ENCODE data around the gene SLC25A13. TPM values are rescaled to one million over a fixed set of nuclear protein-coding genes. Genes with fewer than 3 reads are reported as not detected.
"Not testable (repeated sequence)": the region's sequence is repeated elsewhere in the genome, so short reads cannot be mapped to it uniquely, and the experiment has no call there.

Gene SLC25A13, protein sequence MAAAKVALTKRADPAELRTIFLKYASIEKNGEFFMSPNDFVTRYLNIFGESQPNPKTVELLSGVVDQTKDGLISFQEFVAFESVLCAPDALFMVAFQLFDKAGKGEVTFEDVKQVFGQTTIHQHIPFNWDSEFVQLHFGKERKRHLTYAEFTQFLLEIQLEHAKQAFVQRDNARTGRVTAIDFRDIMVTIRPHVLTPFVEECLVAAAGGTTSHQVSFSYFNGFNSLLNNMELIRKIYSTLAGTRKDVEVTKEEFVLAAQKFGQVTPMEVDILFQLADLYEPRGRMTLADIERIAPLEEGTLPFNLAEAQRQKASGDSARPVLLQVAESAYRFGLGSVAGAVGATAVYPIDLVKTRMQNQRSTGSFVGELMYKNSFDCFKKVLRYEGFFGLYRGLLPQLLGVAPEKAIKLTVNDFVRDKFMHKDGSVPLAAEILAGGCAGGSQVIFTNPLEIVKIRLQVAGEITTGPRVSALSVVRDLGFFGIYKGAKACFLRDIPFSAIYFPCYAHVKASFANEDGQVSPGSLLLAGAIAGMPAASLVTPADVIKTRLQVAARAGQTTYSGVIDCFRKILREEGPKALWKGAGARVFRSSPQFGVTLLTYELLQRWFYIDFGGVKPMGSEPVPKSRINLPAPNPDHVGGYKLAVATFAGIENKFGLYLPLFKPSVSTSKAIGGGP
- 10 to 100 TPM in 1 of 2 donors, 1 to 10 TPM in 1; 6.5 to 12.8 TPM for total RNA-seq

- no peaks in the 10 kb centered on the region for H3K9me3 Mint-ChIP-seq
- H3K36me3 Mint-ChIP-seq (ENCODE audit: low read depth) = no peaks in the 10 kb centered on the region
- ATAC-seq (replicated peaks) = peak; percentile 83
- H3K27ac Mint-ChIP-seq = peak within 1 kb of the TSS; percentile 97
- H3K4me1 Mint-ChIP-seq = peaks cover 17% of the 10 kb centered on the region
- peak within 1 kb of the TSS; percentile 87 for H3K4me3 Mint-ChIP-seq
- no peaks in the 10 kb centered on the region for H3K27me3 Mint-ChIP-seq
Observed at GRCh38 chr7:96321658-96322372, at the start of gene SLC25A13. Gene SLC25A13, minus strand, starts transcription at chr7:96322098. Its CDS starts 142 bp downstream, at chr7:96321956.

DNA sequence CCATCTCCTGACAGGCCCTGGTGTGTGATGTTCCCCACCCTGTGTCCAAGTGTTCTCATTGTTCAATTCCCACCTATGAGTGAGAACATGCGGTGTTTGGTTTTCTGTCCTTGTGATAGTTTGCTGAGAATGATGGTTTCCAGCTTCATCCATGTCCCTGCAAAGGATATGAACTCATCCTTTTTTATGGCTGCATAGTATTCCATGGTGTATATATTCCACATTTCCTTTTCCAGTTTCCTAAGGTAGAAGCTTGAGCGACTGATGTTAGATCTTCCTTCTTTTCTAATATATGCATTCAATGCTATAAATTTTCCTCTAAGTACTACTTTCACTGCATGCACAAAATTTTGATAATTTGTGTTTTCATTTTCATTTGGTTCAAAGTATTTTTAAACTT lies 44.0 kb upstream of the SLC25A13 start:
- Mint-ChIP-seq H3K27me3 (peaks cover 12% of the 10 kb centered on the region), H3K9me3 (peaks cover 11% of the 10 kb centered on the region)
- not testable (repeated sequence) for ATAC-seq (replicated peaks); H3K27ac Mint-ChIP-seq; H3K4me3 Mint-ChIP-seq; H3K4me1 Mint-ChIP-seq; H3K36me3 Mint-ChIP-seq (ENCODE audit: low read depth)

DNA sequence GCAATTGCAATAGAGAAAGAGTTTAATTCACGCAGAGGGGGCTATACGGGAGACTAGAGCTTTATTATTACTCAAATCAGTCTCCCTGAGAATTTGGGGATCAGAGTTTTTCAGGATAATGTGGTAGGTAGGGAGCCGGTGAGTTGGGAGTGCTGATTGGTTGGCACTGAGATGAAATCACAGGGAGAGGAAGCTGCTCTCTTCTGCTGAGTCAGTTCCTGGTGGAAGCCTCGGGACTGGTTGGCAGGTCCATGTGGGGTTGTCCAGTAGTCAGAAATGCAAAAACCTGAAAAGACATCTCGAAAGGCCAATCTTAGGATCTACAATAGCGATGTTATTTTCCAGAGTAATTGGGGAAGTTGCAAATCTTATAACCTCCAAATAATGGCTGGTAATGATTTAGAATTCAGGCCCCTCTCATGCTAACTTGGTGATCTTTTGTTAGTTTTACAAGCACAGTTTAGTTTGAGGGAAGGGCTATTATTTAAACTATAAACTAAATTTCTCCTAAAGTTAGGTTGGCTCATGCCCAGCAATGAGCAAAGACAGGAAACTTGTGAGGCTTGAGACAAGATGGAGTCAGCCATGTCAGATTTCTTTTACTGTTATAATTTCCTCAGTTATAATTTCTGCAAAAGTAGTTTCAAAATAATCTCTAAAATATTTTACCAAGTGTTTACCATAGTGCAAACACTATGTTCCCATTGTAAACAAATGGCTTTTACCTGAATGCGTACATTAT lies 39.4 kb upstream of the SLC25A13 start:
- Mint-ChIP-seq H3K4me1 (no peaks in the 10 kb centered on the region), H3K4me3 (no peak overlapping the region), H3K27ac (no peak overlapping the region), H3K9me3 (peaks cover 4% of the 10 kb centered on the region), H3K27me3 (peaks cover 4% of the 10 kb centered on the region), H3K36me3 (ENCODE audit: low read depth) (no peaks in the 10 kb centered on the region)
- no peak for ATAC-seq (replicated peaks)

GRCh38 chr7:96359876-96360275 lies 38.0 kb upstream of the SLC25A13 start:
- Mint-ChIP-seq H3K4me3 (no peak overlapping the region), H3K9me3 (no peaks in the 10 kb centered on the region), H3K4me1 (no peaks in the 10 kb centered on the region), H3K27ac (no peak overlapping the region), H3K27me3 (no peaks in the 10 kb centered on the region), H3K36me3 (ENCODE audit: low read depth) (no peaks in the 10 kb centered on the region)
- ATAC-seq (replicated peaks) = no peak

DNA sequence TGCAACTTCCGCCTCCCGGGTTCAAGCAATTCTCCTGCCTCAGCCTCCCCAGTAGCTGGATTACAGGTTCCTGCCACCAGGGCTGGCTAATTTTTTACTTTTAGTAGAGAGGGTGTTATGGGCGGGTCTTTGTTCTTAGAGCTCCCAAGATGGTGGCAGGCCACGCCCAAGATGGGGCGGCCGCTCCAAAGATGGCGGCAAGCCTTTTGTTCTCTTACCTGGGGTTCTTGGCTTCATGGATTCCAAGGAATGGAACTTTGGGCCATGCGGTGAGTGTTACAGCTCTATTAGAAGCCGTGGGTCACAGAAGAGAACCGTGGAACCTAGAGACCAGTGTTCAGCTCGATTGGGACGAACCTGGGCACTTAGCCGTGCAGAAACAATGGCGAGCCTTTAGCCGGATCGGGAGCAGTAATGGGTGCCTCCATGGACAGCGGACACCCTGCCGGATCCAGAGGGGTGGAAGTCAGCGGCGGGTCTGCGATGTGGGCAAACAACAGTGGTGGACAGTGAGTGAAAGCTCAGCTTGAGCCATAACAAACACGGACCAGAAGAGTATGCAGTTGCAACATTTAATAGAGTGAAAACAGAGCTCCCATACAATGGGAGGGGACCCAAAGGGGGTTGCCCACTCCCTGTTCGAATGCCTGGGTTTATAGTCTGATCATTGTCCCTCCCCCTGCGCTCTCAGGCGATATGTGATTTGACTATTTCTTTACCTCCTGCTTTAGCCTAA lies 36.5 kb upstream of the SLC25A13 start:
- not testable (repeated sequence) for H3K4me3 Mint-ChIP-seq; H3K27ac Mint-ChIP-seq; ATAC-seq (replicated peaks); H3K4me1 Mint-ChIP-seq; H3K36me3 Mint-ChIP-seq (ENCODE audit: low read depth); H3K27me3 Mint-ChIP-seq; H3K9me3 Mint-ChIP-seq

GRCh38 chr7:96355990-96356506 lies 34.1 kb upstream of the SLC25A13 start:
- ATAC-seq (replicated peaks) = no peak
- H3K27ac Mint-ChIP-seq = no peak overlapping the region
- H3K4me1 Mint-ChIP-seq = no peaks in the 10 kb centered on the region
- no peak overlapping the region for H3K4me3 Mint-ChIP-seq
- H3K9me3 Mint-ChIP-seq = no peaks in the 10 kb centered on the region
- no peaks in the 10 kb centered on the region for H3K27me3 Mint-ChIP-seq
- no peaks in the 10 kb centered on the region for H3K36me3 Mint-ChIP-seq (ENCODE audit: low read depth)

GRCh38 chr7:96354881-96355280 lies 33.0 kb upstream of the SLC25A13 start:
- Mint-ChIP-seq H3K4me3 (no peak overlapping the region), H3K27ac (no peak overlapping the region), H3K36me3 (ENCODE audit: low read depth) (no peaks in the 10 kb centered on the region), H3K9me3 (no peaks in the 10 kb centered on the region), H3K27me3 (no peaks in the 10 kb centered on the region), H3K4me1 (no peaks in the 10 kb centered on the region)
- no peak for ATAC-seq (replicated peaks)

- Mint-ChIP-seq H3K4me1 (no peaks in the 10 kb centered on the region), H3K36me3 (ENCODE audit: low read depth) (no peaks in the 10 kb centered on the region), H3K27me3 (peaks cover 18% of the 10 kb centered on the region), H3K27ac (no peak overlapping the region), H3K9me3 (no peaks in the 10 kb centered on the region), H3K4me3 (no peak overlapping the region)
- no peak for ATAC-seq (replicated peaks)
Observed at GRCh38 chr7:96349572-96349971, 27.7 kb upstream of the SLC25A13 start.

GRCh38 chr7:96347471-96347870 lies 25.6 kb upstream of the SLC25A13 start:
- no peaks in the 10 kb centered on the region for H3K4me1 Mint-ChIP-seq
- no peak for ATAC-seq (replicated peaks)
- no peaks in the 10 kb centered on the region for H3K36me3 Mint-ChIP-seq (ENCODE audit: low read depth)
- H3K27me3 Mint-ChIP-seq = peaks cover 28% of the 10 kb centered on the region
- no peaks in the 10 kb centered on the region for H3K9me3 Mint-ChIP-seq
- H3K4me3 Mint-ChIP-seq = no peak overlapping the region
- H3K27ac Mint-ChIP-seq = no peak overlapping the region

GRCh38 chr7:96346293-96346953 lies 24.5 kb upstream of the SLC25A13 start:
- Mint-ChIP-seq H3K27me3 (peaks cover 34% of the 10 kb centered on the region), H3K4me3 (no peak overlapping the region)
- no peak for ATAC-seq (replicated peaks)

DNA sequence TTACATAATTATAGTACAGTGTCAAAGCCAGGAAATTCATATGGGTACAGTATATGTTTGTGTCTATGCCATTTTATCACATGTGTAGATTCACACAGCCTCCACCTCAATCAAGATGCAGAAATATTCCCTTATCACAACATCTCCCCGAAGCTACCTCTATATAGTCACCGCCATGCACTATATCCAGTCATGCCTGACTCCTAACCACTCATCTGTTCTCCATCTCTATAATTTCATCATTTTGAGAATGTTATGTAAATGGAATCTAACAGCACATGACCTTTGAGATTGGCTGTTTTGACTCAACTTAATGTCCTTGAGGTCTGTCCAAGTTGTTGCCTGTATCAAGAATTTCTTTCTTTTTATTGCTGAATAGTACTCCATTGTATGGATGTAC lies 22.3 kb upstream of the SLC25A13 start:
- Mint-ChIP-seq H3K4me1 (no peaks in the 10 kb centered on the region), H3K27me3 (peaks cover 49% of the 10 kb centered on the region), H3K36me3 (ENCODE audit: low read depth) (no peaks in the 10 kb centered on the region), H3K27ac (no peak overlapping the region), H3K9me3 (no peaks in the 10 kb centered on the region), H3K4me3 (no peak overlapping the region)
- no peak for ATAC-seq (replicated peaks)

More at GRCh38 chr7:96346293-96346953, 24.5 kb upstream of the SLC25A13 start:
- no peaks in the 10 kb centered on the region for H3K9me3 Mint-ChIP-seq
- H3K27ac Mint-ChIP-seq = no peak overlapping the region
- H3K36me3 Mint-ChIP-seq (ENCODE audit: low read depth) = no peaks in the 10 kb centered on the region
- H3K4me1 Mint-ChIP-seq = no peaks in the 10 kb centered on the region

DNA sequence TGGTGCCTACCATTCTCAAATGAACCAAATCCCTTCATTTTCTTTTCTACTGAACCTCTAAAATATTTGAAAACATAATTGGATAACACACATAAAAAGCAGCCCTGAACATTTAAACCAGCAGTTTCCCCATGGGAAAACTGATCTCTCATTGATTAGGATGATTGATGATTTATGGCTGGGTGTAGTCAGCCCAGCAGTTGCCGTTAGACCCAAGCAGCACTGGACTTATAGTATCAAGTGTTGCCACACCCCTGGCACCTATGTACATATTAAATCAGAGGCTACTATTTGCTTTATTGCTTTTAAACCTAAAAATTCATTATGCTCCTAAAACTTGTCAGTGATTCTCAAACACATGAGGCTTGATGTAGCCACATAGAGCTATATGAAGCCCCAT lies 20.2 kb upstream of the SLC25A13 start:
- H3K36me3 Mint-ChIP-seq (ENCODE audit: low read depth) = no peaks in the 10 kb centered on the region

GRCh38 chr7:96337519-96337918 lies 15.6 kb upstream of the SLC25A13 start:
- Mint-ChIP-seq H3K36me3 (ENCODE audit: low read depth) (no peaks in the 10 kb centered on the region), H3K27ac (no peak overlapping the region), H3K4me1 (no peaks in the 10 kb centered on the region), H3K4me3 (no peak overlapping the region), H3K27me3 (peaks cover 31% of the 10 kb centered on the region), H3K9me3 (no peaks in the 10 kb centered on the region)
- no peak for ATAC-seq (replicated peaks)

More for the DNA sequence above, 20.2 kb upstream of the SLC25A13 start:
- no peaks in the 10 kb centered on the region for H3K4me1 Mint-ChIP-seq
- H3K4me3 Mint-ChIP-seq = no peak overlapping the region
- no peaks in the 10 kb centered on the region for H3K9me3 Mint-ChIP-seq
- H3K27me3 Mint-ChIP-seq = peaks cover 42% of the 10 kb centered on the region
- H3K27ac Mint-ChIP-seq = no peak overlapping the region
- ATAC-seq (replicated peaks) = no peak
